ENCODE measurements around the gene SLC39A11. TPM values are rescaled to one million over a fixed set of nuclear protein-coding genes. Genes with fewer than 3 reads are reported as not detected.
"Not testable (repeated sequence)": the region's sequence is repeated elsewhere in the genome, so short reads cannot be mapped to it uniquely, and the experiment has no call there.

Gene SLC39A11
- total RNA-seq, 1 donor from 2014 or later, result 23.2 TPM

DNA sequence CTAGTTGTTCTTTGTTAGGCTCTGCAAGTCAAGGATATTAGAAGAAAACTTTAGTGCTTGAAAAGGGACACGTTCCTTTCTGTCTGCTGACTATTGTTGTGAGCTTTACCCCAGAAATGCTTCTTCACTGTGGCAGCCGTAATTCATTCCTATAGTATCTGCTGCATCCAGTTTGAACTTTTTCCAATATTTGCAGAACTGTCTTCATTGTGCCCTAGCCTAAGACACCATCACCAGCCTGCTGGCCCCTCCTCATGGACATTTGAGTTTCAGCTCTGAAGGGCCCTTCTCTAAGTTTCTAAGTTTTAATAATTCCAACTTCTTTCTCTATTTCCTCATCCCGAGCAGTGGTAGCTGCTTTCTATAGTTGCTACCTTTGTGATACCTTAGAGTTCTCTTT is 91.7 kb downstream of the SLC39A11 start:
- no peak for DNase-seq (ENCODE audit: extremely low spot score, unreplicated experiment)
- Mint-ChIP-seq H3K27ac (no peak overlapping the region), H3K27me3 (no peaks in the 10 kb centered on the region), H3K36me3 (peaks cover 7% of the 10 kb centered on the region), H3K4me1 (ENCODE audit: unreplicated experiment) (peaks cover 12% of the 10 kb centered on the region), H3K9me3 (peaks cover 9% of the 10 kb centered on the region), H3K4me3 (no peak overlapping the region)
- TF ChIP-seq, protein P1, sequence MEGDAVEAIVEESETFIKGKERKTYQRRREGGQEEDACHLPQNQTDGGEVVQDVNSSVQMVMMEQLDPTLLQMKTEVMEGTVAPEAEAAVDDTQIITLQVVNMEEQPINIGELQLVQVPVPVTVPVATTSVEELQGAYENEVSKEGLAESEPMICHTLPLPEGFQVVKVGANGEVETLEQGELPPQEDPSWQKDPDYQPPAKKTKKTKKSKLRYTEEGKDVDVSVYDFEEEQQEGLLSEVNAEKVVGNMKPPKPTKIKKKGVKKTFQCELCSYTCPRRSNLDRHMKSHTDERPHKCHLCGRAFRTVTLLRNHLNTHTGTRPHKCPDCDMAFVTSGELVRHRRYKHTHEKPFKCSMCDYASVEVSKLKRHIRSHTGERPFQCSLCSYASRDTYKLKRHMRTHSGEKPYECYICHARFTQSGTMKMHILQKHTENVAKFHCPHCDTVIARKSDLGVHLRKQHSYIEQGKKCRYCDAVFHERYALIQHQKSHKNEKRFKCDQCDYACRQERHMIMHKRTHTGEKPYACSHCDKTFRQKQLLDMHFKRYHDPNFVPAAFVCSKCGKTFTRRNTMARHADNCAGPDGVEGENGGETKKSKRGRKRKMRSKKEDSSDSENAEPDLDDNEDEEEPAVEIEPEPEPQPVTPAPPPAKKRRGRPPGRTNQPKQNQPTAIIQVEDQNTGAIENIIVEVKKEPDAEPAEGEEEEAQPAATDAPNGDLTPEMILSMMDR (conservative IDR thresholded peaks at IDR 0.05), result no peak

DNA sequence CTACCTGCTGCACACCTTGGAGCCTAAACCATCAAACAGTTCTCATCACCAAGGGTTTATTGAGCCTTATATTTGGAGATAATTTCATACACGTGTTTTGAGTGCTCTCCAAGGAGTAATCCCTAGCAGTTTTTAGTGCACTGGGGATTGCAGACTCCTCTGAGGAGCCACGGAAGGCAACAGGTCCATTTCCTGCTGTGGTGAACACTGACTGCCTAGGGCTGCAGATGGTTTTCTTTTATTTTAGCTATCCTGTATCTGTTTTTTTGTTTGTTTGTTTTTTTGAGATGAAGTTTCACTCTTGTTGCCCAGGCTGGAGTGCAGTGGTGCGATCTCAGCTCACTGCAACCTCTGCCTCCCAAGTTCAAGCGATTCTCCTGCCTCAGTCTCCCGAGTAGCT is 93.0 kb downstream of the SLC39A11 start:
- H3K9me3 Mint-ChIP-seq, result peaks cover 18% of the 10 kb centered on the region
- not testable (repeated sequence) for H3K27ac Mint-ChIP-seq; H3K36me3 Mint-ChIP-seq; DNase-seq (ENCODE audit: extremely low spot score, unreplicated experiment); H3K27me3 Mint-ChIP-seq; H3K4me3 Mint-ChIP-seq
- H3K4me1 Mint-ChIP-seq (ENCODE audit: unreplicated experiment), result peaks cover 12% of the 10 kb centered on the region

DNA sequence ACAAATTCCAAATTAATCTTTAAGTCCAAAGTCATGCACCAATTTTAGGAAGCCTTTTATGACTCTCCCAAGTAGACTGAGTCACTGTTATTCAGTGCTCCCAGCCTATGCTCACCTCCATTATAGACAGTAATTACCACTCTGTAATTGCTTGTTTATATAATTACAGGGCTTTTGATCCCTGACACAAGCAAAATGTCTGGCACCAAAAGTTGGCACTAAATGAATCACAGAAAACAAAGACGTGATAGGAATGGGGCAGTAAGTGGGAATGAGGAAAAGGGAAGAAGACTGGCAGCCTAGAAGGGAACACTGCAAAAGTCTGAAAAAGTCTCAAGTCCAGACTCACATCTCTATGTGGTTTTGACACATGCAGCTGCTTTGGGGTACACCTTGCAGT is 94.1 kb downstream of the SLC39A11 start:
- Mint-ChIP-seq H3K9me3 (peaks cover 18% of the 10 kb centered on the region), H3K27me3 (no peaks in the 10 kb centered on the region)

DNA sequence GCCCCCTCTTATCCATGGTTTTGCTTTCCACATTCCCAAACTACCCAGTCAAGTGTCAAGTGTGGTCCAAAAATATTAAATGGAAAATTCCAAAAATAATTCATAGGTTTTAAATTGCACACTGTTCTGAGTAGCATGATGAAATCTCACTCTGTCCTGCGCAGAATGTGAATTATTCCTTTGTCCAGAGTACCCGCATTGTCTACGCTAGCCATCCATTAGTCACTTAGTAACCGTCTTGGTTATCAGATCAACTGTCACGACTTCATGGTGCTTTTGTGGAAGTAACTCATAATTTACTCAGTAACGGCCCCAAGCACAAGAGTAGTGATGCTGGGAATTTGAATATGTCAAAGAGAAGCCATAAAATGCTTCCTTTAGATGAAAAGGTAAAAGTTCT is 94.9 kb downstream of the SLC39A11 start:
- Mint-ChIP-seq H3K27ac (no peak overlapping the region), H3K4me1 (ENCODE audit: unreplicated experiment) (peaks cover 12% of the 10 kb centered on the region), H3K4me3 (no peak overlapping the region), H3K36me3 (peaks cover 10% of the 10 kb centered on the region), H3K27me3 (no peaks in the 10 kb centered on the region), H3K9me3 (peaks cover 18% of the 10 kb centered on the region)
- DNase-seq (ENCODE audit: extremely low spot score, unreplicated experiment), result no peak
- TF ChIP-seq, protein P1 (conservative IDR thresholded peaks at IDR 0.05), result no peak

More for the DNA sequence above, 94.1 kb downstream of the SLC39A11 start:
- Mint-ChIP-seq H3K4me1 (ENCODE audit: unreplicated experiment) (peaks cover 12% of the 10 kb centered on the region), H3K36me3 (peaks cover 10% of the 10 kb centered on the region), H3K4me3 (no peak overlapping the region), H3K27ac (no peak overlapping the region)
- DNase-seq (ENCODE audit: extremely low spot score, unreplicated experiment), result no peak
- TF ChIP-seq, protein P1 (conservative IDR thresholded peaks at IDR 0.05), result no peak

DNA sequence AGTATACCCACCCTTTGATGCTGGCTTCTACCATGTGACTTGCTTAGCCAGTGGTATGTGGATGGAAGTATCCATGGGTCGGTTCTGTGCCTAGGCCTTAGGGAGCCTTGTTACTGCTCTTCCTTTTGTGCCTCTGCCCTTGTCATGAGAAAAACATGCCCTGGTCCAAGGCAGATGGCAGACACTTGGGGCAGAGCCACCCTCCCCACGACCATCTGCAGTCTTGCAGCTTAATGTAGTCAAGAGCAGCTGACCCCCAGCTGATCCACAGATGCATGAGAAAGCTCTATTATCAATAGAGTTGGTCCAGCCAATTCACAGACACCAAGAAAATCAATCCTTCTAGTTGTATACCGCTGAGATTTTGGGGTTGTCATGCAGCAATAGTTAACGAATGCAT is 95.7 kb downstream of the SLC39A11 start:
- Mint-ChIP-seq H3K27ac (no peak overlapping the region), H3K4me1 (ENCODE audit: unreplicated experiment) (peaks cover 12% of the 10 kb centered on the region), H3K9me3 (peaks cover 18% of the 10 kb centered on the region), H3K36me3 (peaks cover 10% of the 10 kb centered on the region), H3K27me3 (no peaks in the 10 kb centered on the region), H3K4me3 (no peak overlapping the region)
- DNase-seq (ENCODE audit: extremely low spot score, unreplicated experiment), result no peak
- TF ChIP-seq, protein P1 (conservative IDR thresholded peaks at IDR 0.05), result no peak

DNA sequence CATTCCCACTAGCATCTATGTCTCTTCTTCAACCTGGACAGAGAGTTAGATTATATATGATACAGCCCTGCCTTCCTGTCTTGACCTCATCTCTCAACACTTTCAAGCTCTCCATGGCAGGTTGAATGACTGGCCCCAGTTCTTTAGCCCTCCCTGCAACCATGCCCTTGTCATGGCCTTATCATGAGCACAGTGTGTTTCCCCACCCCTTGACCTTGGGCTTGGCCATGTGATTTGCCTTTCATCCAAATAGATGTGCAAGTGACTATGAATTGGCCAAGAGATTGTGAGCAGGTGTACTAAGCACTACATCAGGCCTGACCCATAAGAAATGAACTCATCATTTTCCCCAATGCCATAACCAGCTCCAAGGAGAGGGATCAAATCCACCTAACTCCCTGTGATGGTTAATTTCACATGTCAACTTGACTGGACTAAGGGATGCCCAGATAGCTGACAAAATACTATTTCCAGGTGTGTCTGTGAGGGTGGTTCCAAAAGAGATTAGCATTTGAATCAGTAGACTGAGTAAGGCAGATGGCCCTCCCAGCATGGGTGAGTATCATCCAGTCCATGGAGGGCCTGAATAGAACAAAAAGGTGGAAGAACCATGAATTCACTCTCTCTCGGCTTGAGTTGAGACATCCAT is 97.4 kb downstream of the SLC39A11 start:
- Mint-ChIP-seq H3K4me1 (ENCODE audit: unreplicated experiment) (peaks cover 12% of the 10 kb centered on the region), H3K27me3 (no peaks in the 10 kb centered on the region), H3K9me3 (peaks cover 18% of the 10 kb centered on the region), H3K36me3 (peaks cover 10% of the 10 kb centered on the region), H3K27ac (no peak overlapping the region), H3K4me3 (no peak overlapping the region)
- no peak for DNase-seq (ENCODE audit: extremely low spot score, unreplicated experiment)
- TF ChIP-seq, protein P1 (conservative IDR thresholded peaks at IDR 0.05), result no peak

DNA sequence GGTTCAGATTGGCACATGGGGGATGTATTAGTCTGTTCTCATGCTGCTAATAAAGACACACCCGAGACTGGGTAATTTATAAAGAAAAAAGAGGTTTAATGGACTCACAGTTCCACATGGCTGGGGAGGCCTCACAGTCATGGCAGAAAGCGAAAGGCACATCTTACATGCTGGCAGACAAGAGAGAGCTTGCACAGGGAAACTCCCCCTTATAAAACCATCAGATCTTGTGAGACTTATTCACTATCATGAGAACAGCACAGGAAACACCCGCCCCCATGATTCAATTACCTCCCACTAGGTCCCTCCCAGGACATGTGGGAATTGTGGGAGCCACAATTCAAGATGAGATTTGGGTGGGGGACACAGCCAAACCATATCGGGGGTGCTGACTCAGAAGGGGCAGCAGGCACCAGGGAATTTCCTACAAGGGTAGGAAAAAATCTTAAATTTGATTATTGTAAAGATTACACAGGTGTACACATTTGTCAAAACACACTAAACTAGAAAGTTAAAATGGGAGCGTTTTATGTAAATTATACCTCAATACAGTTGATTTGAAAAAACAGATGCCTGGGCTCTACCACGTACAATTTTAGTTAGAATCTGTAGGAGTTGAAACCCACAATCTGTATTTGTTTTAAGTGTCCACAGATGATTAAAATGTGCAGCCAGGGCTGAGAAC is 99.6 kb downstream of the SLC39A11 start:
- H3K9me3 Mint-ChIP-seq, result peaks cover 18% of the 10 kb centered on the region
- DNase-seq (ENCODE audit: extremely low spot score, unreplicated experiment); H3K4me1 Mint-ChIP-seq (ENCODE audit: unreplicated experiment); H3K27me3 Mint-ChIP-seq; H3K4me3 Mint-ChIP-seq; H3K36me3 Mint-ChIP-seq; H3K27ac Mint-ChIP-seq: not testable (repeated sequence)

Measured in type B pancreatic cell (in vitro differentiated cells).